Measurements from ENCODE around the gene RIC3.

DNA sequence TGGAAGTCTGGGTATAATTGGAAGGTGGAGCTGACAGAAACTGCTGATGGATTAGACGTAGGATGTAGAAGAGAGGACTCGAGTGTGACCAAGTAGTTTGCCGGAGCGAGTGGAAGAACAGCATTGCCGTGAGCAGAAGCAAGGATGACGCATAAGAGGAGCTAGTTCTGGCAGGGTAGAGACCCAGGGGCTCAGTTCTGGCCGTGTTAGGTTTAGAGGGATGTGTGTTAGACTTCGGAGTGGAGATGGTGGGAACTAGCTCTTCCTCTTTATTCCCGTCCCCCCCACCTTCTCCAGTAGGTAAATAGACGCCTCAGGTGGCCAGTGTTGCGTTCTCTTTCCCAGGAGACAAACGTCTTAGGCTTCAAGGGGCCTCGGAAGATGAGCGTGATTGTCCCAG is 68.7 kb downstream of the RIC3 start:
- TF ChIP-seq, protein P1, sequence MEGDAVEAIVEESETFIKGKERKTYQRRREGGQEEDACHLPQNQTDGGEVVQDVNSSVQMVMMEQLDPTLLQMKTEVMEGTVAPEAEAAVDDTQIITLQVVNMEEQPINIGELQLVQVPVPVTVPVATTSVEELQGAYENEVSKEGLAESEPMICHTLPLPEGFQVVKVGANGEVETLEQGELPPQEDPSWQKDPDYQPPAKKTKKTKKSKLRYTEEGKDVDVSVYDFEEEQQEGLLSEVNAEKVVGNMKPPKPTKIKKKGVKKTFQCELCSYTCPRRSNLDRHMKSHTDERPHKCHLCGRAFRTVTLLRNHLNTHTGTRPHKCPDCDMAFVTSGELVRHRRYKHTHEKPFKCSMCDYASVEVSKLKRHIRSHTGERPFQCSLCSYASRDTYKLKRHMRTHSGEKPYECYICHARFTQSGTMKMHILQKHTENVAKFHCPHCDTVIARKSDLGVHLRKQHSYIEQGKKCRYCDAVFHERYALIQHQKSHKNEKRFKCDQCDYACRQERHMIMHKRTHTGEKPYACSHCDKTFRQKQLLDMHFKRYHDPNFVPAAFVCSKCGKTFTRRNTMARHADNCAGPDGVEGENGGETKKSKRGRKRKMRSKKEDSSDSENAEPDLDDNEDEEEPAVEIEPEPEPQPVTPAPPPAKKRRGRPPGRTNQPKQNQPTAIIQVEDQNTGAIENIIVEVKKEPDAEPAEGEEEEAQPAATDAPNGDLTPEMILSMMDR (IDR thresholded peaks at IDR 0.05; ENCODE audit: low read length) = no peak
- TF ChIP-seq EZH2phosphoT487 (IDR thresholded peaks at IDR 0.05; ENCODE audit: low read length) = no peak

Measured in MM.1S (cell line).